NCI-H2107 treated with DMSO at 0.1 percent for 48 hours (cell line): ENCODE data around the gene WNK2.

Experiments
- DNase-seq: peaks from one replicate; lab custom pipeline; 2025; ENCODE audit not compliant: unreplicated experiment; lab: John Stamatoyannopoulos, UW

WNK2 gene

GRCh38 chr9:93161786-93162562 is 22.0 kb upstream of the WNK2 start:
- no peak for DNase-seq

DNA sequence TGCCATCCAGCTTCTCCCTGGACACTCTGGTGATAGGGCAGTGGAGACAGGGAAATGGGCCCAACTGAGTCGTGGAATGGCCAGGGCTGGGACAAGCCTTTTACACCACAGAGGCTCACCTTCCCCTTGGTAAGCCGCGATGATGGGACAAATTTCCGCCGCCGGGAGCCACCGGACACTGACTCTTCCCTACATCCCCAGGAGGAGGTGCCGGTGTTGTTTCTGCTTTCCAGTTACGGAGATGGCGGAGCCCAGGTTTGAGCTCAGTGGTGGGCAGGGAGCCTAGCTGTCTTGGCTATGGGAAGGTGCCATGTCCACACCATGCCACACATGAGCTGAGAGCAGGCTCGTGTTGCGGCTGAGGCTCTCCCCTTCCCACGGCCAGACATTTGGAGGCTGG is 19.9 kb upstream of the WNK2 start:
- DNase-seq: no peak

DNA sequence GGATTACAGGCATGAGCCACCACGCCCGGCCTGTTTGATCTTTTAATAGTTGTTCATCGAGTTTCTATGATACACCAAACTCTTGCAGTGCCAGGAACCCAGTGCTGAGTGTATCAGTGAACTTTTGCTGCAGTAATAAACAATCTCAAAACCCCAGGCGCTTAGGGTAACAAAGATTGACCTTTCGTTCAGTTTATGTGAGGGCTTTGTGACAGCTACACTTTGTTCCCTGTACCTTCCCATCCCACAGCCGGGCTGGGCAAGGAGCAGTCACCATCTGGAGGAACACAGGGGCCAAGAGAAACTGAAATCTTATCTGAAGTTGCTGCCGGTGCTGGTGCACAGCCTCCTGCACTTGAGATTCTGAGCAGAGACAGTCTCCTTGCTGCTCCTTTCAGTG is 17.2 kb upstream of the WNK2 start:
- DNase-seq: no peak

DNA sequence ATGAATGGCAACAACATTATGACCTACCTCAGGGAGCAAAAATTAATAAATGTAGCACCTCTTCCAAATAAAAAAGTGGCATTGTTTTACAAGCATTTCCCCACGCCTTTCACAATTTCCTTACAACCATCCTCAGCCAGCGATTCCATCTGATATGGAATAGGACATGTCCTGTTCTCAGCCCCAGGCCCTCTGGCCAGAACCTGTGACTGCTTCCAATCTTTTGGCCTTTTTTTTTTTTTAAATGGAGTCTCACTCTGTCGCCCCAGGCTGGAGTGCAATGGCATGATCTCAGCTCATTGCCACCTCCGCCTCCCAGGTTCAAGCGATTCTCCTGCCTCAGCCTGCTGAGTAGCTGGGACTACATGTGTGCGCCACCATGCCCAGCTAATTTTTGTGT is 16.8 kb upstream of the WNK2 start:
- DNase-seq: no peak

DNA sequence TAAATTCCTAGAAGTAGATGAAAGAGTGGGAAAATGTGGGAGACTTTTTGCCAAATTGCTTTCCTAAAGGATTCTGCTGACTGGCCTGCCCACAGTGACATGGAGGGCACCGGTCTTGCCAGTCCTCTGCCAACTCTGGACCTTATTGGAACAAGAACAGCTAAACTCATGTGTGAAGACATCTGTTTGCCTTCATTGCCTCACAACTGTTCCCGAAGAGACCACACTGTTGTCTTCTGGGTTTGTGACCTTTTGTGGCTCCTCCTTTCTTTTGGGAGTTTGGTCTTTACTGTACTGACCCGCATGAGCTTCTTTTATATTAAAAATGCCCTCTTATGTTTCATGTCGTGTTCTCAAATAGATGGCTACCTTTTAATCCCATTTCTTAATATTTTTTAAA is 16.1 kb upstream of the WNK2 start:
- no peak for DNase-seq

DNA sequence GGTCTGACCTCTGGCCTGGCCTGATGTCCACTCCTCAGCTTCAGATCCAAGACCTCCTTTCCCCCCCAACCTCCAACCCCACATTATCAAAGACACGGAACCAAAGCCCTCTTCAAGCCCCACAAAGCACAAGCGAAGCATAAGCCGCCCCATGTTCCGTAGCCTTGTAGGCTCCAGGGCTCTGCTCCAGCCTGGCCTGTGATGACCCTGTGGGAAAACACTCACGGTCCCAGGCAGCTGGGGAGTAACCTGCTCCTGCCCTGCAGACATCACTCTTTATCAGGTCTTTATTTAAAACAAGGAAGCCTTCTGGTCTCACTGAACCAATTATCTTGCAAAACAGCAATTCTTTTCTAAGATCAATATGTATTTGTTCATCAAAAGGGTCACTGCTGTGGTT is 15.4 kb upstream of the WNK2 start:
- no peak for DNase-seq

GRCh38 chr9:93169444-93169843 is 14.5 kb upstream of the WNK2 start:
- DNase-seq: no peak

DNA sequence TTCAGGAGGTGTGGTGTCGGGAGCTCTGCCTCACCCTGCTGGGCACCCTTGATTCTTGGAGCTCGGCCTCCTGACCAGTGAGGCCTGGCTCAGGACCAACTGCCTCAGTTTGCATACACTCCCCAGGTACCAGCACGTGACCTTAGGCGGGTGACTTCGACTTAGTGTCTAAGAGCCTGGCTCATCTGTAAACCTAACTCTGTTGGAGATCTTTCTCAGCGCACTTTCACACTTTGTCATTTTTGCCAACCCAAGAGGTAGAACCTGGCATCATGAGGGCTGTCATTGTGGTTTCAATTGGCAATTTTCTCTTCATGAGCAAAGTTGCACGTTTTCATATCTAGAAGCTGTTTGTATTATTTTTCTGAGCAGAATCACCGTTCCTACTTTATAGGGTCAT is 13.4 kb upstream of the WNK2 start:
- no peak for DNase-seq

DNA sequence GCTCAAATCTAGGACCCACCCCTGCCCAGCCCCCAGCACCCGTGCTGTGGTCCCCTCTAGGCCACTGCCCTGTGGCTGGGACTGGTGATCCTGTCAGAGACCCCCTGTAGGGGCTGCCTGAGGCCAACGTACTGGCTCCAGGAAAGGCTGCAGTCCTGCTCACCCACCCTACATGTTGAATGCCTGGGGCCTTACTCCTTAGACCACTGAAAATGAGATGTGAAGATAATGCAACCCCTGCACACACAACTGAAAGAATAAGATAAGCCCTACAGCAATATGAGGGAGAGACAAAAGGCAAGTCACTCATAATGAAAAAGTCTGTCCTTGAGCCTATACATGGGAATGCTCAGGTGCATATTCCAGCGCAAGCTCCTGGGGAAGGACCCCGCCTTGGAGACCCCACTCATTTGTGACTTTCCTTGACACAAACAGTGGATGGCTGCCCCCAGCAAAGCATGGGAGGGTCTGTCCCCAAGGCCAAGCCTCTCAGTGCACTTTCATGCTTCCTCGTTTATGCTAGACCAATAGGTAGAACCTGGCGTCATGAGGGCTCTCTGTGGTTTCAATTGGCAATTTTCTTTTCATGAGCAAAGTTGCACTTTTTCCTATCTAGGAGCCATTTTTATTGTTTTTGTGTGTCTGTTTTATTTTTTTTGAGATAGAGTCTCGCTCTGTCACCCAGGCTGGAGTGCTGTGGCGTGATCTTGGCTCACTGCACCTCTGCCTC is 12.5 kb upstream of the WNK2 start:
- no peak for DNase-seq

DNA sequence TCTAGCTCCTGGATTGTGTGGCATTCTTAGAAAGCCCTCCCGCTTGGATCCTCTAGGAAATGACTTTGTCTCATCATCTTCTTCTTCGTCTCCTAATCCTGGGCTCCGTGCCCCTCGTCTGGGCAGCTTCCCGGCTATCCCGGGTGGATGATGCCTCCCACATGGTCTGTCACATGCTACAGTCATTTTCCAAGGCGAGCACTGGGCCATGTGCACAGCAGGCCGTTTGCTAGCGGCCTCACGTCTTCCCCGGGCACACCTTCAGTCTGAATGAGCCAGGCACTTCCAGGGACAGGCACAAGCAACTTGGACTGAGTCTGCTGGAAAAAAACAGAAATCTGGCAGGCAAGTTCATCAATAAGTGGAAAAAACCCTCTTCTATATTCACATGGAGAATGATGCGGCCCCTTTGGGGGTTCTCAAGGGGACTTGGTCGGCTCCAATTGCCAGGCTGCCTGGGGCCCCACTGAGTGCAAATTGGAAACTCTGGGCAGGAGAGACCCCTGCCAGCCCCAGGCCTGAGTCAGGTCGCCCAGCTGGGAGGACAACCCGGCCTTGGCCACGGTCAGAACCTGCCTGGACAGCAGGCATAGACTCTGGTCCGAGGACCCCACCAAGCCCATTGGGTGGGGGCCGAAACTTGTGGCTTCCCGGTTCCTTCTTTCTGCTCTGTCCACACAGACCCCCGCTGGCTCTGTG is 11.1 kb upstream of the WNK2 start:
- DNase-seq: no peak

GRCh38 chr9:93173365-93174051 is 10.4 kb upstream of the WNK2 start:
- DNase-seq: no peak

DNA sequence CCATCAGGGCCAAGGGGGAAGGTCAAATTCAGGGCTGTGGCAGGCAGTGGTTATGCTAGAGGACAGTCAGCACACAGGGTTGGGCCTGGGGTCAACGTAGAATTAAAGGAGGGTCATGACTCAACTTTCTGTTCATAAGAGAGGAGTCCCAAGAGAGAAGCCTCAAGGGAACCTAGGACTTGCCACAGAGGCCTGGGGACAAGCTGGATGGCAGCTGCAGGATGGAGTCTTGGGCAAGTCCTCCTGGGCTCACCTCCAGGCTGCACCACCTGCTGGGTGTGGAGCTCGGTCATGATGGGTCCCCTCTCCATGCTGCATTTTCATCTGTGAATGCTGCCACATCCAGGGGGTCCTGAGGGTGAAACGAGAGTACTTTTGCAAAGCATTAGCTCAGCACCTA is 9.0 kb upstream of the WNK2 start:
- no peak for DNase-seq

- DNase-seq: no peak
These were observed 6.3 kb upstream of the WNK2 start for GRCh38 chr9:93177676-93178075.

DNA sequence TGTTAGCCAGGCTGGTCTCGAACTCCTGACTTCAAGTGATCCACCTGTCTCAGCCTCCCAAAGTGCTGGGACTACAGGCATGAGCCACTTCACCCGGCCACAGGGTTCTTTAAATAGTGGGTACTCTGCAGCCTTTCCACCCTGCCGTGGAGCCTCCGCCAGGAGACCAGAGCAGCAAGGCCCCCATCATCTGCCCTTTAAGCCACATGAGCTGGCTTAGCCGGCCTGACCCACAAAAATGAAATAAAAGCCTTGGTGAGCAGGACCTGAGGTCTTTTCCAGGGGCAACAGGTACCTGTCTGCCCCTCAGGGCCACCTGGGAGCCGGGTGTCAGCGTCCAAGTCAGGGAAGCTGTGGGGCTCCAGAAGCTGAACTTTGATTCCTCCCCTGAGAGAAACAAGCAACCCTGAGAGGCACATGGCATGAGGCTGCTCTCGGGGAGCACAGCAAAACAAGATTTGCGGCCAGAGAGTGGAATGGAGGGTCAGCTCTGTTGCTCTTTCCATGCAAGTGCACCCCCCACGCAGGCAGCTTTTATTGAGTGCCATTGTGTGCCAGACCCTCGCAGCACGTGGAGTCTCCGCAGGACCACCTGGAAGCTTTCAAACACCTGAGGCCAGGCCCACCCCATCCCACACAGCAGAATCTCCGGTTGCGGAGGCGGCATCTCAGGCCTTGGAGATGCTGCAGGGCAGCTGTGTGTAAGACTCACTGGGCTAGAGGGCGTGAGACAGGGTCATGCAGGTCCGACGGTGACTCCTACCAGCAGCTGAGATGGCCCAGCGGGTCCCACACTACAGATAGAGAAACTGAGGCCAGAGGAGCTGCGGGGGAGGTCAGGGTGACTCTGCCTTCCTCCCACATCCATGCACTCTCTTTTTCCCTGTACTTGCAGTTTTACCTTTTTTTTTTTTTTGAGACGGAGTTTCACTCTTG is 4.8 kb upstream of the WNK2 start:
- DNase-seq: no peak

GRCh38 chr9:93180938-93181337 is 3.0 kb upstream of the WNK2 start:
- DNase-seq: no peak

- DNase-seq: no peak
These were observed 2.1 kb upstream of the WNK2 start for GRCh38 chr9:93181672-93182435.

DNA sequence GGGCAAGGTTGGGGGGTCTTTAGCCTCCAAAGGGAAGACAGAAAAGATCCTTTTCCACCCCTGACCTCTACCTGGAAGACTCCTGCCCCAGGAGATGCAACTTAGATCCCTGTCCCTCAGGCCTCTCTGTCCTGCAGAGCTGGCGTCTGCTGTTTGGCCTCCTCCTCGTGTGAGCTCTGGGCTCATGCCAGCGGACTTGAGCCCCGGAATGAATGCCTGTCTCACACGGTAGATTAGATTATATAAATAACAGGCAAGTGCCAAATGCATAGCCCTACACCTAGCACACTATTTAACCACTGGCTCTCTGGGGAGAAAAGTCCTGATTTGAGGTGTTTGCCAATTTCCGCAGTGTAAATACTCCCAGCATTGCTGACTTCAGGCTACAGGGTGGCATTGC is 1.4 kb upstream of the WNK2 start:
- DNase-seq: no peak

DNA sequence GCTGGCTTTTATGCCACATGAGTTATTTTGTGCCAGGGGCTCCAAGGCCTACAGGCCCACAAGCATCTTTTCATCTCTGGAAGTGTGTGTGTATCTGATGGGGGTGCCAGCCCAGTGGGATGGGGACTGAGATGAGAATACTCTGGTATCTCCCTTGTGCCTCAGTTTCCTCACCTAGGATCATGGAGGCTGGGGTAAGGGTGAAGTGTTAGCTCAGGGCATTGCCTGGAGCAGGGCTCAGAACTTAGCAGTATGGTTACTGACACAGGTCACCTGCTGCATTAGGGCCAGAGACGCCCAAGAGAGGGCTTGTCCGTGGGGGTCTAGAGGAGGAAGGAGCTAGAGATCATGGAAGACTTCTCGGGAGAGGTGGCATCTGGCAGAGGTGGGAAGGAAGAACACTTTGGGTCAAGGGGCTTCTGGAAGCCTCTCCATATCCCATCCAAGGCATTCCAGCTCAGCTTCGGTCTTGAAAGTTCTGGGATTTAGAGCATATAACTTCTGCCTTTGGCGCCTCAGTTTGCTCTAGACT is 742 bp upstream of the WNK2 start:
- no peak for DNase-seq

GRCh38 chr9:93184432-93185265 is 710 bp downstream of the WNK2 start:
- DNase-seq: no peak
